Measurements from ENCODE around the gene UBE2J2. TPM values are rescaled to one million over a fixed set of nuclear protein-coding genes. Genes with fewer than 3 reads are reported as not detected.

The UBE2J2 gene
- total RNA-seq, 6 experiments from 2014 or later: 56.2 to 67.9 (median 61.1) TPM

DNA sequence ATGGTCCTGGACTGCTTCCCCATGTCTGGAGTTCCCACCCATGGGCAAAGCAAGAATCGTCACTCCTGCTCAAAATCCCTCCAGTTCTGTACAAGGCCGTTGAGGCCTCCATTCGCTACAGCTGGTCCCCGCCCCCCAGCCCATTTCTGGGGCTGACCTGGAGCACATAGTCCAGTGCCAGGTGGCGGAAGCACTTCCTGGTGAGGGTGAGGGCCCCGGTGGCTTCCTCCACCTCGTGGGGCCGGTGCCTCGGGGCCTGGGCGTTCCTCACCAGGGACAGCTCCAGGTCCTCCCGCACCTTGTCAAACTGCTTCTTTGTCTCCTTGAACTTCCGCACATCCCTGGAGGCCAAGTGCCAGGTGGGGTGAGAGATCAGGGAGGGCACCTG lies 26.7 kb upstream of the UBE2J2 start:
- TF ChIP-seq, protein P1, sequence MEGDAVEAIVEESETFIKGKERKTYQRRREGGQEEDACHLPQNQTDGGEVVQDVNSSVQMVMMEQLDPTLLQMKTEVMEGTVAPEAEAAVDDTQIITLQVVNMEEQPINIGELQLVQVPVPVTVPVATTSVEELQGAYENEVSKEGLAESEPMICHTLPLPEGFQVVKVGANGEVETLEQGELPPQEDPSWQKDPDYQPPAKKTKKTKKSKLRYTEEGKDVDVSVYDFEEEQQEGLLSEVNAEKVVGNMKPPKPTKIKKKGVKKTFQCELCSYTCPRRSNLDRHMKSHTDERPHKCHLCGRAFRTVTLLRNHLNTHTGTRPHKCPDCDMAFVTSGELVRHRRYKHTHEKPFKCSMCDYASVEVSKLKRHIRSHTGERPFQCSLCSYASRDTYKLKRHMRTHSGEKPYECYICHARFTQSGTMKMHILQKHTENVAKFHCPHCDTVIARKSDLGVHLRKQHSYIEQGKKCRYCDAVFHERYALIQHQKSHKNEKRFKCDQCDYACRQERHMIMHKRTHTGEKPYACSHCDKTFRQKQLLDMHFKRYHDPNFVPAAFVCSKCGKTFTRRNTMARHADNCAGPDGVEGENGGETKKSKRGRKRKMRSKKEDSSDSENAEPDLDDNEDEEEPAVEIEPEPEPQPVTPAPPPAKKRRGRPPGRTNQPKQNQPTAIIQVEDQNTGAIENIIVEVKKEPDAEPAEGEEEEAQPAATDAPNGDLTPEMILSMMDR (IDR thresholded peaks at IDR 0.05): peak; percentile 25; the same call in 1 of the 2 replicates
- Mint-ChIP-seq H3K4me1 (ENCODE audit: low read depth) (peaks cover 10% of the 10 kb centered on the region), H3K27me3 (ENCODE audit: insufficient read depth) (peaks cover 2% of the 10 kb centered on the region; the same call in 1 of the 2 replicates), H3K4me3 (no peak overlapping the region), H3K36me3 (ENCODE audit: low read depth) (no peaks in the 10 kb centered on the region), H3K9me3 (no peaks in the 10 kb centered on the region), H3K27ac (no peak overlapping the region)
- DNase-seq: no peak

DNA sequence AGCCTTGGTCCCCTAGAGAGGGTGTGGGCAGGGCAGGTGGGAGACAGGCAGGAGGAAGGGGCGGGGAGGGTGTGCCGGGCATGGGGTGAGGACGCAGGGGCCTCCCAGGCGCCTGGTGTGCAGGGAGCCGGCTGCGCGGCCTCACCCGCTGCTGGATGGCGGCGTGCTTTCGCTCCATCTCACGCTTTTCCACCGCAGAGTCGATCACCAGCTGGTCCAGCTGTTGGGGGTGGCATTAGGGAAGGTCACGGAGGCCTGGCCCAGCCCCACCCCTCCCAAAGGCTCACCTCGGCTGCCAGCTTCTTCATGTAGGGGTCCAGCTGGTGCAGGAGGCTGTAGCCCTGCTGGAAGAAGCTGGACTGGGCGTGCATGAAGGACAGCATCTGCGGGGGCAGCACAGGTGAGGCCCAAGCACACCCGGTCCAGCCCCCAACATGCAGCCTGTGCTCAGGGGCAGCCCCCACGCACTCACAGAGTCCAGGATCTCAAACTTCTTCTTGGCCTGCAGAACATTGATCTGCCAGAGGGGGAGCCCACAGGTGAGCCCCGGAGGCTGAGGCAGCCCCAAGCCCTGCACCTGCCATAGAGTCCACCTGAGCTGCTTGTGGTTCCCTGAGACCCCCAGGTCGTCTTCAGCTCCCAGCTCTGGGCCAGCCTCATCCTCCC lies 26.2 kb upstream of the UBE2J2 start:
- Mint-ChIP-seq H3K36me3 (ENCODE audit: low read depth) (no peaks in the 10 kb centered on the region), H3K27me3 (ENCODE audit: insufficient read depth) (peaks cover 2% of the 10 kb centered on the region; the same call in 1 of the 2 replicates), H3K9me3 (no peaks in the 10 kb centered on the region), H3K27ac (no peak overlapping the region), H3K4me1 (ENCODE audit: low read depth) (peaks cover 5% of the 10 kb centered on the region), H3K4me3 (no peak overlapping the region)
- no peak for DNase-seq
- TF ChIP-seq, protein P1 (IDR thresholded peaks at IDR 0.05): peak; percentile 68

DNA sequence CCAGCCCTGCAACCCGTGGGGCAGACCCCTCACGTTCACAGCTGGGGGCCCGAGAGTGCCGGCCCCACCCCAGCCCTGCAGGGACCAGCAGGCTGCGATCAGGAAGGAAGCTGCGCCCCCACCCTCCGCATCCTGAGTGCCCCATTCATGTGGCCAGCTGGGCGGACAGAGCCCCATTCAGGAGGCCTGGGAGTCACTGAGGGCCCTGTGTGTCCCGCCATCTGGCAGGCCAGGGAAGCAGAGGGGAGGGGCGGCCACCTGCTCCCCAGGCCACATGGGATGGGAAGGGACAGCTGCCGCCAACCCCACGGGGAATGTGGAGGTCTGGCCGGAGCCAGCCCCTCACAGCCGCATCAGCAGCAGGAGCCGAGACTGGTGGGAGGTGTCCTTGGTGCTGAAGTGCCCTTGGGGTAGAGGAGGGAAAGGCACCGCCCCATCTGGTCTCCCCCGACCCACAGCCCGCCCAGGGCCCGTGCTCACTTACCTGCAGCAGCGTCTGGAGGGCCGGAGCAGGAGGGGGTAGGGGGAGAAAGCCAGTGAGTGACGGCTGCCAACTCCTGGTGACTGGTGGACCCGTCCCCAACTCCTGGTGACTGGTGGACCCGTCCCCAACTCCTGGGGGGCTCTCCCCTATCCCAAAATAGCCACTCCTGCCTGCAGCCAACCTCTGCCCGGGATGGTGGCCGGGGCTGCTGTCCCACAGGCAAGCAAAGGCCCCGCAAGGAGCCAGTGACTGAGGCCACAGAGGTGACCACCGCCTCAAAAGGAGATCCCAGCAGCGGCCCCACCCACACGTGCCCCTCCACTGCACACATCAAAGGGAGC lies 25.4 kb upstream of the UBE2J2 start:
- H3K4me1 Mint-ChIP-seq (ENCODE audit: low read depth): no peaks in the 10 kb centered on the region
- H3K4me3 Mint-ChIP-seq: no peak overlapping the region
- no peaks in the 10 kb centered on the region for H3K36me3 Mint-ChIP-seq (ENCODE audit: low read depth)
- H3K27ac Mint-ChIP-seq: no peak overlapping the region
- TF ChIP-seq, protein P1 (IDR thresholded peaks at IDR 0.05): no peak
- H3K27me3 Mint-ChIP-seq (ENCODE audit: insufficient read depth): peaks cover 2% of the 10 kb centered on the region; the same call in 1 of the 2 replicates
- H3K9me3 Mint-ChIP-seq: no peaks in the 10 kb centered on the region
- DNase-seq: no peak

DNA sequence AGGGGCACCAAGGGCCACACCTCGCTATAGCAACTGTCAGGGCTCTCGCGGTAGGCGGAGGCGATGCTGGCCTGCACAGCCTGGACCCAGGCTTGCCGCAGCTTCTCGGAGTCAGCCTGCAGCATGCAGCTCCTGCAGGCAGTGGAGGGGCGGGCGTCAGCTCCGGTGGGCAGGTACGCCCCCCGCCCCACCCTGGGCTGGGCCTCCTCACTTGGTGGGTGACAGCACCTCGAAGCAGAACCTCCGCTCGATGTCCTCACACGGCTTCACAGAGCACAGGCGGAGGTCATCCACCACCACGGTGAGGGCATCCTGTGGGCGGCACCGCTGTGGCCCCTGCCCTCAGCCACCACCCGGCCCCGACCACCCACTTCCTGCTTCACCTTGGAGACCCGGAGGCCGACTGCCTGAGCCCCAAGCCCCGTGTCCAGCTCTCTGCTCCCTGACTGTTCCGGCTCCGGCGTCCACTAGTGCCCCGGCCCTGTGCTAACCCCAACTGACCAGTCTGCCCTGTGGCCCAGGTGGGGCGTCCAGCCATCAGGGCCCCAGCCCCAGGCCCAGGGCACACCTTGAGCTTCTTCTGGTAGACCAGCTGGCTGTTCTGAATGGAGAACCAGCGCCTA lies 24.3 kb upstream of the UBE2J2 start:
- no peak overlapping the region for H3K27ac Mint-ChIP-seq
- no peaks in the 10 kb centered on the region for H3K9me3 Mint-ChIP-seq
- no peaks in the 10 kb centered on the region for H3K36me3 Mint-ChIP-seq (ENCODE audit: low read depth)
- H3K4me3 Mint-ChIP-seq: no peak overlapping the region
- no peak for DNase-seq
- no peaks in the 10 kb centered on the region for H3K4me1 Mint-ChIP-seq (ENCODE audit: low read depth)
- peaks cover 2% of the 10 kb centered on the region; the same call in 1 of the 2 replicates for H3K27me3 Mint-ChIP-seq (ENCODE audit: insufficient read depth)
- TF ChIP-seq, protein P1 (IDR thresholded peaks at IDR 0.05): no peak

DNA sequence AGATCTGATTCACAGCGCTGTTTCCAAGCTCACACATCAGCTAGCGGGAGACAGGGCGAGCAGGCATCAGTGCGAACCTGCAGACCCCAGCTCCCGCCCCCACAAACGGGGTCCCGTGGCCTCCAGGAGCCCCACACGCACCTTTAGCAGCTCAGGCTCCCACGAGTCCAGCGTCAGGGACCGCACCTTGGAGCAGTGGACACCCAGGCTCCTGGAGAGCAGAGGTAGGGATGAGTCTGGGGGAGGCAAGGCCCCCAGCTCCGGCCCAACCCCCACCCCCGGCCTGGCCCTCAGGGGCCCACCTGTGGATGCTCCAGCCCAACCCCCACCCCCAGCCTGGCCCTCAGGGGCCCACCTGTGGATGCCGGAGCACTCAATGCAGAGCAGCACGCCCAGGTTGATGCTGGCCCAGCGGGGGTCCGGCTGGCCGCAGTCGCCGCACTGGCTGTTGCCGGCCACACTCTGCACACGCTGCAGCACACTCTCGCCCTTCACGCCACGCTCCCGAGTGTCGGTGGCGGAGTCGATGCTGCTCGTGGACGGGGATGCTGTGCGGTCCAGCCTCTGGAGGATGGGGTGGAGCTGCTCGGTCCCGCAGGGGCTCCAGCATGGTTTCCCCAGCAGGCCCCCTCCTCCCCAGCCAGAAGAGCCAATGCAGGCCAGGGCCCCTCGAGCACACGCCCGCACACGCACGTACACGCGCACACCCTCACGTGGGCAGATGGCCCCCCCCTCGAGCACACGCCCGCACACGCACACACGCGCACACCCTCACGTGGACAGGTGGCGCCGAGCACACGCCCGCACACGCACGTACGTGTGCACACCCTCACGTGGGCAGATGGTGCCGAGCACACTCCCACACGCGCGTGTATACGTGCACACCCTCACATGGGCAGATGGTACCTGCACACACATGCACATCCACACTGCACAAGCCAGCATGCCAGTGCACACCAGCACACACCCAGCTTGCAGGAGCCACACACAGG lies 22.7 kb upstream of the UBE2J2 start:
- peaks cover 2% of the 10 kb centered on the region for H3K27me3 Mint-ChIP-seq (ENCODE audit: insufficient read depth)
- no peak for DNase-seq
- H3K4me3 Mint-ChIP-seq: no peak overlapping the region
- H3K4me1 Mint-ChIP-seq (ENCODE audit: low read depth): no peaks in the 10 kb centered on the region
- no peak overlapping the region for H3K27ac Mint-ChIP-seq
- H3K36me3 Mint-ChIP-seq (ENCODE audit: low read depth): no peaks in the 10 kb centered on the region
- TF ChIP-seq, protein P1 (IDR thresholded peaks at IDR 0.05): no peak
- H3K9me3 Mint-ChIP-seq: no peaks in the 10 kb centered on the region

All from HFFc6 (cell line).